ENCODE results near the gene EIF2D.
"Not testable (repeated sequence)": the region's sequence is repeated elsewhere in the genome, so short reads cannot be mapped to it uniquely, and the experiment has no call there.

EIF2D gene

DNA sequence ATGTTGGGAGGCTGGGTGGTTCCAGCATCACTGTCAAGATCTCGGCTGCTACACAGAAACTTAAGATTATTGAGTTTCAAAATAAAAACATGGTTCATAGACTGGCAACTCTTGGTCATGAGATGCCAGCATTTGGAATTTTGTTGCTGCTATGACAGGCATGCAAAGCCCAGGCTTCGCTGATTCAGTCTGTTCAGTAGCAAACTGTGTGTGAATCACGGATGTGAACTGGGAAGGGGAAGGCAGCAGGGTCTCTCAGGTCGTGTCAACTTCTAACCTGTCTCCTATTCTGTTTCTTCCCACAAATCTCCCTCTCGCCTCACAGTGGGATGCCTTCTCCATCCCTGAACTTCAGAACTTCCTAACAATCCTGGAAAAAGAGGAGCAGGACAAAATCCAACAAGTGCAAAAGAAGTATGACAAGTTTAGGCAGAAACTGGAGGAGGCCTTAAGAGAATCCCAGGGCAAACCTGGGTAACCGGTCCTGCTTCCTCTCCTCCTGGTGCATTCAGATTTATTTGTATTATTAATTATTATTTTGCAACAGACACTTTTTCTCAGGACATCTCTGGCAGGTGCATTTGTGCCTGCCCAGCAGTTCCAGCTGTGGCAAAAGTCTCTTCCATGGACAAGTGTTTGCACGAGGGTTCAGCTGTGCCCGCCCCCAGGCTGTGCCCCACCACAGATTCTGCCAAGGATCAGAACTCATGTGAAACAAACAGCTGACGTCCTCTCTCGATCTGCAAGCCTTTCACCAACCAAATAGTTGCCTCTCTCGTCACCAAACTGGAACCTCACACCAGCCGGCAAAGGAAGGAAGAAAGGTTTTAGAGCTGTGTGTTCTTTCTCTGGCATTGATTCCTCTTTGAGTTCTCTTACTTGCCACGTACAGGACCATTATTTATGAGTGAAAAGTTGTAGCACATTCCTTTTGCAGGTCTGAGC lies 25.5 kb downstream of the EIF2D start:
- DNase-seq (ENCODE audit: low read depth in 3 of 3, low spot score in 1 of 3), result no peak

DNA sequence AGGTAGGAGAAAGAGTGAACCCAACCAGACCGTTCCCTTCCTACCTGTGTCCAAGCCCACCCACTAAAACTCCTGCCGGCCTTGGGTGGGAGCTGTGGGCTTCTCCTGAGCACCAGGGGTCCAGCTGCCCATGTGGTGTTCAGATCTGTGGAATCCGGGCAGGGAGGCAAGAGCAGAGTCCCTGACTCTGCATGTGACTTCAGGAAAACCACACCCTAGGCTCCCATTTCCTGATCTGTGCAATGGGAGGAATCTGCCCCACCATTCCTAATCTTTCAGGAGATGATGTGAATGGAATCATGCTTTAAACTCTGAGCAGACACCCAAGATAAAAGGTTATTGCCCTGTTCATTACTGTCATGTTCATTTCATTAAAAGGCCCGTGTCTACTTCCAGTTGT lies 27.6 kb downstream of the EIF2D start:
- DNase-seq (ENCODE audit: low read depth in 3 of 3, low spot score in 1 of 3), result no peak

DNA sequence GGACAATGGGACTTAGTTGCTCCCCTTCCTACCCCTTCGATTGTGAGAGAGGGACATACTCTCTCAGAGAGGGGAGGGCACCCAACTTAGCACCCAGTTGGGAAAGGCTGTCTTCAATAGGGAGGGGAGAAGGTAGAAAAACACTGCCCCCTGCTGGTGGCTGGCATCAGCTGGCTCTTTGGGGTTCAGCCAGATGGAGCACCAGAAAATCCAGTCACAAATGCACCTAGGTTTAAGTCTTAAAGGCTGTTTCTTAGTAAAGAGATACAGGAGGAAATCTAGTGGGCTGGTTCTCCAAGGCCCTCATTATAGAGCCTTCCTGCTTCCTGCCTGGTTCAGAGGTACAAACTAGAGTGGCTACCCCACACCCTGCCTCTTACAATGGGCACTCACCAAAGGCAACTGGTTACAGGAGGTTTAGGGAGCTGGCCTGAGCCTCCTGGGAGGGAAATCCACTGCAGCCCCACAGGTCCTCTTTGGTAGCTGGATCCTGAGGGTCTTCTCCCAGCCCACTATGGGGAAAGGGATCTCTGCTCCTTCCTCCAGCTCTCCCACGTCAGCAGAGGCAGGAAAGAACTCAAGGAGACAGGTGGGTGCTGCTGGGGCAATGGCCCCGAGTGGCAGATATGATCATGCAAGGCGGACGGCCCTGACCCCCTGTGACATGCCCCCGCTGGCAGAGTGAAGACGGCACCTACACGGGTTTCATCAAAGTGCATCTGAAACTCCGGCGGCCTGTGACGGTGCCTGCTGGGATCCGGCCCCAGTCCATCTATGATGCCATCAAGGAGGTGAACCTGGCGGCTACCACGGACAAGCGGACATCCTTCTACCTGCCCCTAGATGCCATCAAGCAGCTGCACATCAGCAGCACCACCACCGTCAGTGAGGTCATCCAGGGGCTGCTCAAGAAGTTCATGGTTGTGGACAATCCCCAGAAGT lies 28.3 kb downstream of the EIF2D start:
- DNase-seq (ENCODE audit: low read depth in 3 of 3, low spot score in 1 of 3), result peak; percentile 67 to 77 (median 77)

GRCh38 chr1:206582971-206583706 lies 29.1 kb downstream of the EIF2D start:
- peak in 1 of 3 donors; percentile 31 for DNase-seq (ENCODE audit: low read depth in 3 of 3, low spot score in 1 of 3)

DNA sequence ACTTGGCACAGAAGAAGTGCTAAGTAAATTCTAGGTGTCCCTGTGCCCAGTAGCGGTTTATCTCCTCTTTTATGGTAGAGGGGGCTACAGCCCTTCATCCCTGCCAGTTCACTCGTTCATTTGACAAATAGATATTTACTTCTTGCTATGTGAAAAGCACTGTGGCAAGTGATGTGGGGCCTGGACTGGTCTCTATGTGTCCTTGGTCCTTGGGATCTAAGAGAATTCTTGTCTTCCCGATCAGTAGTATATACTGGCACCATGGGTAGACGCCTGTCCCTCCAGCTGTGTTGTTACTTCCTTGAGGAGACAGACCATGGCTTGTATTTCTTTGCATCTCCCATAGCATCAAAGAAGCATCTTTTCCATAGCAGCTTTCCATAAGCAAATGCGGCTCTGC lies 29.7 kb downstream of the EIF2D start:
- no peak for DNase-seq (ENCODE audit: low read depth in 3 of 3, low spot score in 1 of 3)

GRCh38 chr1:206581571-206581981 lies 30.7 kb downstream of the EIF2D start:
- peak; percentile 49 to 62 (median 59) for DNase-seq (ENCODE audit: low read depth in 3 of 3, low spot score in 1 of 3)

DNA sequence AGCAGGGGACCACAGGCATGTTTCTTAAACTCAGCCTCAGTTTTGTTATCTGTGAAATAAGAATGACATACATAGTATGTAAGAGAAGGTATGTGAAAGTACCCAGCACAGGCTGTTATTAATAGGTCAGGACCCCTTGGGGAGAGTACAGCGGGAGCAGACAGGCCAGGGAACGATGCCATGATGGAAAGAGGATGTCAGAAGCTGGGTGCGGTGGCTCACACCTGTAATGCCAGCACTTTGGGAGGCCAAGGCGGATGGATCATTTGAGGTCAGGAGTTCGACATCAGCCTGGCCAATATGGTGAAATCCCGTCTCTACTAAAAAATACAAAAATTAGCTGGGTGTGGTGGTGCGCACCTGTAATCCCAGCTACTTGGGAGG lies 31.2 kb downstream of the EIF2D start:
- DNase-seq (ENCODE audit: low read depth in 3 of 3, low spot score in 1 of 3), result not testable (repeated sequence)

DNA sequence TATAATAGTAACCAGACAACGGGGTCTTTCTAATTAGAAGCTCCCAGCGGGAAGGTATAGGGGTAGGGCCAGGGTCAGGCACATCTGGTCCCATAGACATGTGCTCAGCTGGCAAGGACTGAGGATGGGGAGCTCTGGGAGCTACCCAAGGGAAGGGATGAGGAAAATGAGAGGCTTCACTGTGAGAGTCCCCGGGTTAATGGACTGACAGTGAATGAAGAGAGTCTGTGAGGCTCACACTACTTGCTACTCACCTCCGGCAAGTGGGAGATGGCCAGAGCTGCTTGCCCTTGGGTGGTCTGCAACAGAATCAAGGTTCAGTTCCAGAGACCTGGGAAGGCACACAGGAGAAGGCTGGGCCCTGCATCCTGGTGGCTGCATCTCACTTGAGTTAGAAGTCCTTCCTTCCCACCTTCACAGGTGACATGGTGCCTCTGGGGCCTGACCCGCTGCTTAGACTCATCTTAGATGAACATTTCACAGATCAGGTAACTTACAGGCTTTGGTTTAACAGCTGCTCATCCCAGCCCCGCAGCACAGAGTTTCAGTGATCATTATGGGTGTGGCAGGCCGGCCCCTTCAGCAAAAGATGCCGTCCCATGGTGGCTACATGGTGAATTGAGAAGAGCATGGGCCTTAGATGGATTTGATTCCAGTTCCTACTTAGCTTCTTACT lies 31.7 kb downstream of the EIF2D start:
- no peak for DNase-seq (ENCODE audit: low read depth in 3 of 3, low spot score in 1 of 3)

DNA sequence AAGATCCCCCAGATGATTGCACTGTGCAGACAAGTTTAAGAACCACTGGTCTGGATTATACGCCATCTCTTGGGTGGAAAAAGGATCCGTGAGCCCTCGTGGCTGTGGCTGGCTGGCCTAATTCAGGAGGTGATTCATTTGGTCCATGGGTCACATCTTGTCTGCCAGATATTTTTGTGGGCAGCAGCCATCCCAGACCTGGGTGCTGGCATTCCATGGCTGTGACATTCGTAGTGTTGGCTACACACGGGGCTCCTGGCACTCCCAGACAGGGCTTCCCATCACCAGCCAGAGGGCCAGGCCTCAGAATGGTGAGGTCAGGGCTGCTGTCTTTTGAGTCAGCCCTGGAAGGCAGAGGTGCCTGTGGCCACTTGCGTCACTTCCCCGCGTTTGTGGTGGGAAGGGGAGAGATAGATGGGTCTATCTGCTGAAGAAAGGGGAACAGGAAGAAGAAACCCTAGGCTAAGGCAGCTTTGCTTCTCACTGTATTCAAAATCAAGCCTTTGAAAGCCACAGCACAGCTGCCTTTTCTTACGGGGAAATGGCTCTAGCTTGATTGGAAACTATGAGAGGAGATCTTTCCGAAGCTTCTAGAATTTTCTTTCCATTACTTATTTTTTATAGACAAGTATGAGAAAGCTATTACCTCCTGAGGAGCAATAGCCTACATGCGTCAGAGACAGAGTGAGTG lies 32.4 kb downstream of the EIF2D start:
- DNase-seq (ENCODE audit: low read depth in 3 of 3, low spot score in 1 of 3), result peak; percentile 50 to 73 (median 70)

DNA sequence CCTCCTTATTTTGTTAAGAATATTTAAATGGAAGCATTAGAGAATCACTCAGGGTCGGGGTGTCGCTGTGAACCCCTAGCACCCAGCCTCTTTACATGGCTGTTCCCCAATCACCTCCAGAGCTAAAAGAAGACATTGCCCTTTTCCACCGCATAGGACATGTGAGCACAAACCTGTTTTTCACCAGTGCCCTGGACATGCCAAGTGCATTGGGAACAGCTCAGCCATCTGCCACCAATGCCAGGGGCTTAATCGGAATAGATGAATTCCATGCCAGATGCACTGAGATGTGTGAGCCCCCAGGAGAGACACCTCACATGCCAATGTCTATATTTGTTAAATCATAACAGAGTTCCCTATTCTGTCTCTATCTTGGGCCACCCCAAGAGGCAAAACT lies 33.3 kb downstream of the EIF2D start:
- no peak for DNase-seq (ENCODE audit: low read depth in 3 of 3, low spot score in 1 of 3)

DNA sequence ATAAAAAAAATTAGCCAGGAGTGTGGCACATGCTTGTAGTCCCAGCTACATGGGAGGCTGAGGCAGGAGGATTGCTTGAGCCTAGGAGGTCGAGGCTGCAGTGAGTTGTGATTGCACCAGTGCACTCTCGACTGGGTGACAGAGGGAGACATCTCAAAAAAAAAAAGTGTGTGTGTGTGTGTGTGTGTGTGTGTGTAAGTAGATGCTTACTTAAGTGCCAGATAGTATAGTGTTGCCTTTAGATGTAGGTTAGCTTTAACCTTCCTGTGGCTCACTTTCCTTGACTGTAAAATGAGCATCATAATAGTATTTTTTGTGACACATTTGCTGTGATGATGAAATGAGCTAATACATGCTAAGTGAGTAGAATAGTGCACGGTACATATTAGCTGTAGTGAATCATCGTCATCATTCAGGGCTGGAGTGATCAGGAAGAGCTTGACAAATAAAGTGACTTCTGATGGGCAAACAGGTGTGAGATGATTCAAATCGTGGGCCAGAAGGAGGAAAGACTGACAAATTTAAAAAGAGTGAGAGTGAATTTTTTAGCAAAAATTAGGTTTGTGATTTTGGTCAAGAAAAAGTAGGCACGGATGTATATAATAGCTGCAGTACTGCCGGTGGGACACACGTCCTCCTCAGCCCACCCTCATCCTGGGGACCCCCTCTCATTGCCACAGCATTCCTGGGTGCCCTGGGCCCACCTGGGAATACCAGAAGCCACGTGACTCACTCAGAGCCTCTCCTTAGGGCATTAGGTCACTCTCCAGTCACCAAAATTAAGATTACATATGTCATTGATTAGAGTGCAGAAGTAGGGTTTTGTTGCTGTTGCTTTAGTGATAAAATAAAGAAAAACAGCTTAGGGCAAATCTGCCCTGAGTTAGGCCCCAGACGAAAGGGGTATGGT lies 33.9 kb downstream of the EIF2D start:
- no peak for DNase-seq (ENCODE audit: low read depth in 3 of 3, low spot score in 1 of 3)

DNA sequence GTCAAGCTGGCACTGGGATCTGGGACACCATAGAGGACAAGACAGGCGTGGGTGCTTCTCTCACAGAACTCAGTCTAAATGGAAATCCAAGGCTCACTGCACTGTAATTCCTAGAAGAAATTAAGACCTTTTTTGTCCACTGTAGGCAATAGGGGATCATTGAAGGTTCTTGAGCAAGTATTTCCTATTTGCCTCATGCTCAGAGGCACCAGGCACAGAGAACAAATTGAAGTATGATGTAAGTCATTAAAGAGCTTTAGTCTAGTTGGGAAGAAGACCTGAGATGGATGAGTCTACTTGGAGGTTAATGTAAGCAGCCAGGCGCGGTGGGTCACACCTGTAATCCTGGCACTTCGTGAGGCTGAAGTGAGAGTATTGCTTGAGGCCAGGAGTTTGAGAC lies 34.6 kb downstream of the EIF2D start:
- DNase-seq (ENCODE audit: low read depth in 3 of 3, low spot score in 1 of 3), result no peak

DNA sequence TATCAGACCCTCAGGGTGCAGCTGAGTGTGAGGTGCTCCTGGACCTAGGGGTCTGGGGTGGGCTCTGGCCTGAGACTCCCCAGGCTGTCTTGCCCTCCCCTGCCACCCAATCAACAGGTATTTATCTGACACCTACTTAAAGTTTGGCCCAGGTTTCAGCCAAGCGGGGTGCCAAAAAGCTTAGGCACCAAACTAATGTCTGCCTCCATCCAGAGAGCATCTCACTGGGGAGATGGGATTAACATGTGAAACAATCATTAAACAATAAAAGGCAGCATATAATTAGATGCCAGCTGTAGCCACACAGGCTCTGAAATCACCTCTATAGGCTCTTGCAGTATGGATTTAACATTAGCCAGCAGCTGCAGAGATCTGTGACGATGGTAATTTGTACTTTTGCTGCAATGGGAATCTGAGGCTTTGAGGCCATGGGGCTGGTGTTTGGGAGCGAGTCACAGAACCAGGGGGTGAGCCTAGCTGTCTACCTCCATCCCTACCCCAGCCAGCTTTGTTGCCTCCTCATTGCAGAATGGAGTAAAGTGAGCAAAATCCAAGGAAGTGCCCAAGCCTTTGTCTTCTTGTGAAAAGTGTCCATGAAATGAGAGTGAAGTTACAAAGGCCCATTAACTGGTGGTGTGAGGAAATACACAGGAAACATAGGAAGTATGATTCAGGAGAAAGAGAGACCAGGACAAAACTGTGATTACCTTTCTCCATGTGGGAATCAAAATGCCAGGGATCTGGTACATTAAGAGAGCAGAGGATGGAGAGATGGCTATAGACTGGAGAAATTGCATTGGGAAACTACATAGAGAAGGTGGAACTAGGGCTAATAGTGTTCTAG lies 36.1 kb downstream of the EIF2D start:
- DNase-seq (ENCODE audit: low read depth in 3 of 3, low spot score in 1 of 3), result no peak

DNA sequence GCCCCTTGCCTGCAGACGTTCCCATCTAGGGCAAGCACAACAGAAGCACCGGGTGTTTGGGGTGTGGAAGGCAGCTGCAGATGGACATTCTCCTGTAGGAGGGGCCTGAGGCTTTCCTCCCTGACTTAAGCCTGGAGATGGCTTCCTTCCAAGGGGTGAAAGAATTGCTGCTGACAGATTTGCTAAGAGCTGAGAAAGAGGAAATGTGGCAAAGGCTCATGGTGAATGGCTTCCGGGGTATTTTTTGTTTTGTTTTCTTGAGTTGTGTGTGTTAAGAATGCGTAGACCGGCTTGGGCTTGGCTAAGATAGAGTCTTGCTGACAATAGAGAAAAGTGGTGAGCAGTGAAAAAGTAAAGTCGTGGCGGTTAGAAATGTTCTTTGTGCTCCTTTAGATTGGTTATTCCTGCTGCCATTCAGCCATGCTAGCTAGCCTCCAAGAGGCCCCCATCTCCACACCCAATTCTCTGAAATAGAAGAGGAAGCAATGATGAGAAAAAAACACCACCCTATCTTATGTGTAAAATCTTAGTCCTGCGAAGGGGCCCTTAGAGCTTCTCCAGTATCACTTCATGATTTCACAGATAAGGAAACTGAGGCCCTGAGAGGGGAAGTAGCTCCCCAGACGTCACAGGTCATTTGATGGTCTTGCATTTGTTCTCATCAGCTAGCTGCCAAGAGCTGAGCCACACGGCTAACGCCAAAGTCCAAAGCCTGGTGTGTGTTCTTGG lies 36.9 kb downstream of the EIF2D start:
- no peak for DNase-seq (ENCODE audit: low read depth in 3 of 3, low spot score in 1 of 3)

- DNase-seq (ENCODE audit: low read depth in 3 of 3, low spot score in 1 of 3), result no peak
These were observed 38.5 kb downstream of the EIF2D start for GRCh38 chr1:206573762-206574161.

DNA sequence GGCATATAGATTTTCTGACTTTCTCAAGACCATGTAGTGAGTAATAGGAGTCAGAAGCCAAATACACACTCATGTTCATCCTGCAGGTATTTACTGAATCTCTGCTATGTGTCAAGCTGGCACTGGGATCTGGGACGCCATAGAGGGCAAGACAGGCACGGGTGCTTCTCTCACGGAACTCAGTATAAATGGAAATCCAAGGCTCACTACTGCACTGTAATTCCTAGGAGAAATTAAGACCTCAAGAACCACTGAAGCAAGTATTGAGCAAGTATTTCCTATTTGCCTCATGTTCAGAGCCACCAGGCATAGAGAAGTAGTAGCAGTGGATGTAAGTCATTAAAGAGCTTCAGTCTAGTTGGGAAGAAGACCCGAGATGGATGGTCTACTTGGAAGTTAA lies 38.9 kb downstream of the EIF2D start:
- DNase-seq (ENCODE audit: low read depth in 3 of 3, low spot score in 1 of 3), result no peak

DNA sequence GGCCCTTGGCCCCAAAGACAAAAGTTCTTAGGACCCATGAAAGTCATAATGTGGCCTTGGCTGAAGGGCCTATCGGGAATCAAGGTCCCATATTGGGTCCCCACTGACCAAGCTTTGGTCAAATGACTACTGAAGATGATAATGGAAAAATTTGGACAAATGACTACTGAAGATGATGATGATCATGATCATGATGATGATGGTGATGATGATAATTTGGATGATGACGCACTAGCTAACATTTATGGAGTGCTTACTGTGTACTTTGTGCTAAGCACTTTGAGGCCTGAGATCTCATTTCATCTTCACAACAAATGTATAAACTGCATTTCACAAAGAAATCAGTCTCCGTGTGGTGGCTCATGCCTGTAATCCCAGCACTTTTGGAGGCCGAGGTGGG lies 39.4 kb downstream of the EIF2D start:
- DNase-seq (ENCODE audit: low read depth in 3 of 3, low spot score in 1 of 3), result no peak
